Measurements from ENCODE around the gene ZFAND2B. TPM values are rescaled to one million over a fixed set of nuclear protein-coding genes. Genes with fewer than 3 reads are reported as not detected.
"Not testable (repeated sequence)": the region's sequence is repeated elsewhere in the genome, so short reads cannot be mapped to it uniquely, and the experiment has no call there.

The ZFAND2B gene
- total RNA-seq, 1 experiment from 2014 or later, result 25.7 TPM

- CTCF ChIA-PET, result interaction anchor here (0.8 to 3.2 kb wide), 5 partner anchors 23 to 78 kb away, joined by 3 to 10 read pairs (median 3); partner anchors contain the start of genes CNPPD1 and ZFAND2B
- H3K27ac Mint-ChIP-seq (ENCODE audit: unreplicated experiment), result no peak overlapping the region
- H3K27me3 Mint-ChIP-seq (ENCODE audit: unreplicated experiment), result peaks cover 8% of the 10 kb centered on the region
These were observed 48.1 kb downstream of the ZFAND2B start for GRCh38 chr2:219254590-219255201.

GRCh38 chr2:219258942-219259341 lies 52.4 kb downstream of the ZFAND2B start:
- peaks cover 16% of the 10 kb centered on the region for H3K36me3 Mint-ChIP-seq (ENCODE audit: insufficient read depth, unreplicated experiment)
- H3K4me1 Mint-ChIP-seq (ENCODE audit: low read depth, unreplicated experiment); DNase-seq; H3K4me3 Mint-ChIP-seq (ENCODE audit: low read depth, unreplicated experiment); BruUV-seq (replicated peaks); H3K27ac Mint-ChIP-seq (ENCODE audit: unreplicated experiment); H3K9me3 Mint-ChIP-seq (ENCODE audit: low read depth, unreplicated experiment); intact Hi-C loops (cut with micrococcal nuclease; ENCODE audit: unreplicated experiment): not testable (repeated sequence)
- H3K27me3 Mint-ChIP-seq (ENCODE audit: unreplicated experiment), result peaks cover 36% of the 10 kb centered on the region
- CTCF ChIA-PET, result interaction anchor here (0.9 kb wide), 1 partner anchor 20 kb away, joined by 4 read pairs; the partner anchor contains the start of gene DNAJB2

More at GRCh38 chr2:219254590-219255201, 48.1 kb downstream of the ZFAND2B start:
- H3K9me3 Mint-ChIP-seq (ENCODE audit: low read depth, unreplicated experiment), result no peaks in the 10 kb centered on the region
- DNase-seq, result no peak
- peak overlapping the region; percentile 95 for H3K4me3 Mint-ChIP-seq (ENCODE audit: low read depth, unreplicated experiment)
- peaks cover 38% of the 10 kb centered on the region for H3K4me1 Mint-ChIP-seq (ENCODE audit: low read depth, unreplicated experiment)
- H3K36me3 Mint-ChIP-seq (ENCODE audit: insufficient read depth, unreplicated experiment), result peaks cover 47% of the 10 kb centered on the region
- TF ChIP-seq CTCF (IDR thresholded peaks at IDR 0.05; ENCODE audit: unreplicated experiment), result no peak
- intact Hi-C loops (cut with micrococcal nuclease; ENCODE audit: unreplicated experiment), result loop anchor here (5.0 kb wide), 1 partner anchor 43 kb away; no protein-coding TSS in a partner anchor
- no TSS peak for BruUV-seq (replicated peaks)

Other genes starting within 250 kb of the ZFAND2B start
- gene CDK5R2, start 247.1 kb upstream of the ZFAND2B start, total RNA-seq (2022), result 0.59 and 0.86 TPM in 2 replicates
- gene FEV, start 221.6 kb upstream of the ZFAND2B start, total RNA-seq (2022), result not detected in 2 replicates
- not detected in 2 replicates for gene CRYBA2, start 213.4 kb upstream of the ZFAND2B start, total RNA-seq (2022)
- 0.68 and 1.3 TPM in 2 replicates for gene CFAP65, start 165.3 kb upstream of the ZFAND2B start, total RNA-seq (2022)
- gene IHH, start 145.9 kb upstream of the ZFAND2B start, total RNA-seq (2022), result 9.0 and 15.8 TPM in 2 replicates
- gene NHEJ1, start 46.0 kb upstream of the ZFAND2B start, total RNA-seq (2022), result 12.1 and 12.4 TPM in 2 replicates
- 4.4 and 6.0 TPM in 2 replicates for gene SLC23A3, start 36.8 kb upstream of the ZFAND2B start, total RNA-seq (2022)
- 40.6 and 42.9 TPM in 2 replicates for gene CNPPD1, start 29.9 kb upstream of the ZFAND2B start, total RNA-seq (2022)
- 67.9 and 69.7 TPM in 2 replicates for gene RETREG2, start 28.5 kb upstream of the ZFAND2B start, total RNA-seq (2022)
- gene ABCB6, start 12.2 kb downstream of the ZFAND2B start, total RNA-seq (2022), result 11.7 and 12.1 TPM in 2 replicates
- gene ATG9A, start 22.9 kb downstream of the ZFAND2B start, total RNA-seq (2022), result 36.6 and 42.4 TPM in 2 replicates
- 44.1 and 56.6 TPM in 2 replicates for gene ANKZF1, start 23.0 kb downstream of the ZFAND2B start, total RNA-seq (2022)
- 7.6 and 12.1 TPM in 2 replicates for gene GLB1L, start 38.7 kb downstream of the ZFAND2B start, total RNA-seq (2022)
- gene STK16, start 38.7 kb downstream of the ZFAND2B start, total RNA-seq (2022), result 26.7 and 27.0 TPM in 2 replicates
- gene TUBA4B, start 46.5 kb downstream of the ZFAND2B start, total RNA-seq (2022), result not detected in 2 replicates
- gene TUBA4A, start 47.1 kb downstream of the ZFAND2B start, total RNA-seq (2022), result 68.8 and 97.9 TPM in 2 replicates
- 55.1 and 68.2 TPM in 2 replicates for gene DNAJB2, start 72.6 kb downstream of the ZFAND2B start, total RNA-seq (2022)
- gene PTPRN, start 102.6 kb downstream of the ZFAND2B start, total RNA-seq (2022), result not detected in 2 replicates
- gene RESP18, start 126.0 kb downstream of the ZFAND2B start, total RNA-seq (2022), result not detected in 2 replicates
- gene DNPEP, start 181.1 kb downstream of the ZFAND2B start, total RNA-seq (2022), result 70.3 and 75.1 TPM in 2 replicates
- not detected in 2 replicates for gene DES, start 211.6 kb downstream of the ZFAND2B start, total RNA-seq (2022)
- 13.4 and 16.7 TPM in 2 replicates for gene SPEG, start 228.1 kb downstream of the ZFAND2B start, total RNA-seq (2022)